GM12878 (cell line): ENCODE results near the gene TUBB4B.

Experiments used
- ATF2 ChIP-seq: IDR thresholded peaks from 2 replicates; pipeline ENCODE4 v1.6.1; 2012; ENCODE audit warnings: low read length, inconsistent platforms
- MAX ChIP-seq: IDR thresholded peaks from 2 replicates; pipeline ENCODE4 v1.6.1; 2012; ENCODE audit warnings: low read depth, low read length, improper control_type of control experiment
- SMC3 ChIP-seq: IDR thresholded peaks from 2 replicates; pipeline ENCODE4 v1.6.1; 2011; ENCODE audit warnings: low read length, improper control_type of control experiment, borderline replicate concordance
- TAF1 ChIP-seq: IDR thresholded peaks from 2 replicates; pipeline ENCODE4 v1.6.1; 2011; ENCODE audit warnings: mild to moderate bottlenecking, low read depth, low read length, borderline replicate concordance

- TF ChIP-seq MAX (no peak), TAF1 (no peak), ATF2 (no peak), SMC3 (no peak)
These were observed 39.8 kb upstream of the TUBB4B start for GRCh38 chr9:137201205-137201868.
